ENCODE measurements around the gene GAS2L3.

DNA sequence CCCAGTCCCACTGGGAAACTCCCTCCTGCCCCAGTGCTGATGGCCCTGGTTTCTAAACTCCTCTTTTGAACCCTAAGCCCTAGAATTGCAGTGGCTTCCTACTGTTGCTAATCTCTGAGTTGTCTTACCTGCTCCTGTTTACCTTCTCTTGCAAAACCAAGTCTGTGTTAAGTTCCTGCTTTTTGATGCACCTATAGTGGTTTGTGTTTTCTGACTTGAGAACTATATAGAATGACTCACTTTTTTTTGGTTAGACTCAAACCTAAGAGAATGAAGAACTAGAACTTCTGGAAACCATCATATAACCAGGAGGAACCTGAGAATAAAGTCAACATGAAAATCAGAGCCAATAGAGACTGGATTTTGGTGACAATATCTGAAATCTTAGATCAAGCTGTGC is 5.5 kb upstream of the GAS2L3 start:
- TF ChIP-seq, protein P1, sequence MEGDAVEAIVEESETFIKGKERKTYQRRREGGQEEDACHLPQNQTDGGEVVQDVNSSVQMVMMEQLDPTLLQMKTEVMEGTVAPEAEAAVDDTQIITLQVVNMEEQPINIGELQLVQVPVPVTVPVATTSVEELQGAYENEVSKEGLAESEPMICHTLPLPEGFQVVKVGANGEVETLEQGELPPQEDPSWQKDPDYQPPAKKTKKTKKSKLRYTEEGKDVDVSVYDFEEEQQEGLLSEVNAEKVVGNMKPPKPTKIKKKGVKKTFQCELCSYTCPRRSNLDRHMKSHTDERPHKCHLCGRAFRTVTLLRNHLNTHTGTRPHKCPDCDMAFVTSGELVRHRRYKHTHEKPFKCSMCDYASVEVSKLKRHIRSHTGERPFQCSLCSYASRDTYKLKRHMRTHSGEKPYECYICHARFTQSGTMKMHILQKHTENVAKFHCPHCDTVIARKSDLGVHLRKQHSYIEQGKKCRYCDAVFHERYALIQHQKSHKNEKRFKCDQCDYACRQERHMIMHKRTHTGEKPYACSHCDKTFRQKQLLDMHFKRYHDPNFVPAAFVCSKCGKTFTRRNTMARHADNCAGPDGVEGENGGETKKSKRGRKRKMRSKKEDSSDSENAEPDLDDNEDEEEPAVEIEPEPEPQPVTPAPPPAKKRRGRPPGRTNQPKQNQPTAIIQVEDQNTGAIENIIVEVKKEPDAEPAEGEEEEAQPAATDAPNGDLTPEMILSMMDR (IDR thresholded peaks at IDR 0.05) = no peak
- no peak for TF ChIP-seq POLR2A (IDR thresholded peaks at IDR 0.05)
